Aorta (tissue), 5 donors: ENCODE measurements around the gene ARHGEF10L. TPM values are rescaled to one million over a fixed set of nuclear protein-coding genes. Genes with fewer than 3 reads are reported as not detected.

Experiments
- ATAC-seq: fragments of 200-7000 bp; cut with Tn5 transposase; one replicate; pipeline ENCODE4 v1.9.1; 2022; ENCODE audit warnings: moderate library complexity; ENCODE audit not compliant: low FRiP score
- DNase-seq, 2 donors: peaks; one replicate each; pipeline ENCODE4 v3.0.0-alpha.2; 2020
- H3K27ac ChIP-seq, 2 donors: one replicate each; pipeline ENCODE4 v1.5.1; 2013; ENCODE audit warnings: low read length in 2 of 2, mild to moderate bottlenecking in 2 of 2, moderate library complexity in 2 of 2, control low read depth in 1 of 2, inconsistent platforms in 1 of 2, low read depth in 1 of 2
- H3K27me3 ChIP-seq, 2 donors: one replicate each; pipeline ENCODE4 v1.6.1; 2013; ENCODE audit warnings: control low read depth in 1 of 2, low read length in 1 of 2, mild to moderate bottlenecking in 1 of 2, moderate library complexity in 1 of 2; ENCODE audit not compliant: insufficient read depth in 2 of 2, control insufficient read depth in 1 of 2
- H3K36me3 ChIP-seq, 2 donors: one replicate each; pipeline ENCODE4 v1.6.1; 2013; ENCODE audit warnings: control low read depth in 1 of 2, low read length in 1 of 2, mild to moderate bottlenecking in 1 of 2; ENCODE audit not compliant: insufficient read depth in 2 of 2, control insufficient read depth in 1 of 2
- H3K4me1 ChIP-seq, 2 donors: one replicate each; pipeline ENCODE4 v1.6.1; 2013; ENCODE audit warnings: low read length in 2 of 2, control low read depth in 1 of 2, mild to moderate bottlenecking in 1 of 2, moderate library complexity in 1 of 2; ENCODE audit not compliant: insufficient read depth in 2 of 2, control insufficient read depth in 1 of 2
- H3K4me3 ChIP-seq, 2 donors: one replicate each; pipeline ENCODE4 v1.5.1; 2013; ENCODE audit warnings: low read length in 2 of 2, control low read depth in 1 of 2, mild to moderate bottlenecking in 1 of 2
- H3K9me3 ChIP-seq: one replicate; pipeline ENCODE4 v1.6.1; 2013; ENCODE audit warnings: mild to moderate bottlenecking, low read length; ENCODE audit not compliant: control insufficient read depth
- WGBS, 2 donors: extraction: QIAGEN DNeasy Blood & Tissue Kit; methylation state at CpG; one replicate each; pipeline ENCODE4 v1.1.7; 2013; 5-methylcytosine and 5-hydroxymethylcytosine counted together
- intact Hi-C, 2 donors: fragments of 100-400 bp; cut with DNase I; formaldehyde crosslinking; loops; one replicate each; pipeline versions ENCODE4 v1.14.2 to v1.15.0; 2022
- polyA plus RNA-seq, 2 donors: library from polyadenylated mRNA; stranded (reverse); fragments of 200-250 nt; gene quantifications; one replicate each; pipeline ENCODE4 v1.2.3, GENCODE V29; 2013
- total RNA-seq, 2 donors: library from RNA; stranded (reverse); fragmentation: NEBNext Ultra II Directional; extraction: Animal tissue kit (Norgen Biotek cat#: 25700); gene quantifications; one replicate each; pipeline ENCODE4 v1.2.1, GENCODE V29; 2021
- donor health status: healthy with polysubstance abuse.
- donor health status: Bipolar disorder and iron deficiency.
- donor health status: DM: no; HTN: no; CAD: no.
- donor health status: DM: no; HTN: no; CAD: no.
- donor health status: DM: yes; HTN: yes; CAD: no.

ARHGEF10L gene
- total and polyA plus RNA-seq, 4 donors = 24.0 to 190 (median 133) TPM

DNA sequence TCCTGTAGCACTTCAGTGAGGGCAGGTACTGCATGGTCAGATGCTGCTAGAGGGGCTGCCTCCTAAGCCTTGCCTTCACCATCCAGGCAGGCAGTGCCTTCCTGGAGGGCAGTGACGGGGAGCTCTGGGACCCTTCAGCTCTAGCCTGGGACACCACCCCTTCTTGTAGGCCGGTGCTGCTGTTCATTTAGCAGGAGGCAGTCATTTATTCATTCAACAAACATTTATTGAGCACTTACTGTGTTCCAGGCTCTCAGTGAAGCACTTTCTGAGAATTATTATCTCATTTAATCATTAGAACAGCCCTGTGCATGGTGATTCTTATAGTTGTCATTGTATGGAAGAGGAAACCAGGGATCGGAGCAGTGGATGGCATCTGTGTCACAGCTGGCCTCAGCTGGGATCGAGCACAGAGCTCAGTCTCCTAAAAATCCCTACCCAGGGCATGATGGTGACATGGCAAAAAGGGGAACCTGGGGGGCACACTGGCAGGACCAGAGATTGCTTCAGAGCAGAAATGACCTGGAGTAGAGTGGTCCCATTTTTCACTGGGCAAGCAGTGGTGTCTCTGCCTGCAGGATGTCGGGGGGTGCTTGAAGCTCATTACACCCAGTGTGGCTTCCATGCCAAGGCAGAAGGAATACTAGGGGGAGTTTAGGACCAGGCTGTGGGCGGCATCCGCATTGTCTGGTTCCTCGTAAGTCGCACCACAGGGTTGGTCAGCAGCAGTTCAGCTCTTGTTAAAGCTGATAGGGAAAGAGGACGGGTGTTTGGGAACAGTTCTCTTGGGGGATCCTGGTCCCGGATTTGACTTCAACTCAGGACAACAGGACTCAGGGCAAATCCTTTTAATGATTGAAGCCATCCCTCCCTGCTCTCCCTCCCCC, 28.8 kb downstream of the ARHGEF10L start:
- intact Hi-C loops = no loop called here
- no peaks in the 10 kb centered on the region for H3K9me3 ChIP-seq
- ATAC-seq (no peak), DNase-seq (peak in 1 of 2 donors; percentile 56)
- H3K36me3 ChIP-seq = no peaks in the 10 kb centered on the region
- peak overlapping the region; percentile 97 to 99 for H3K27ac ChIP-seq
- no peaks in the 10 kb centered on the region for H3K27me3 ChIP-seq
- WGBS, 2 donors = 47 to 55% methylated on average over 11 of the region's 11 CpGs
- no peak overlapping the region for H3K4me3 ChIP-seq
- peaks cover 0 to 5% of the 10 kb centered on the region in 2 donors for H3K4me1 ChIP-seq

DNA sequence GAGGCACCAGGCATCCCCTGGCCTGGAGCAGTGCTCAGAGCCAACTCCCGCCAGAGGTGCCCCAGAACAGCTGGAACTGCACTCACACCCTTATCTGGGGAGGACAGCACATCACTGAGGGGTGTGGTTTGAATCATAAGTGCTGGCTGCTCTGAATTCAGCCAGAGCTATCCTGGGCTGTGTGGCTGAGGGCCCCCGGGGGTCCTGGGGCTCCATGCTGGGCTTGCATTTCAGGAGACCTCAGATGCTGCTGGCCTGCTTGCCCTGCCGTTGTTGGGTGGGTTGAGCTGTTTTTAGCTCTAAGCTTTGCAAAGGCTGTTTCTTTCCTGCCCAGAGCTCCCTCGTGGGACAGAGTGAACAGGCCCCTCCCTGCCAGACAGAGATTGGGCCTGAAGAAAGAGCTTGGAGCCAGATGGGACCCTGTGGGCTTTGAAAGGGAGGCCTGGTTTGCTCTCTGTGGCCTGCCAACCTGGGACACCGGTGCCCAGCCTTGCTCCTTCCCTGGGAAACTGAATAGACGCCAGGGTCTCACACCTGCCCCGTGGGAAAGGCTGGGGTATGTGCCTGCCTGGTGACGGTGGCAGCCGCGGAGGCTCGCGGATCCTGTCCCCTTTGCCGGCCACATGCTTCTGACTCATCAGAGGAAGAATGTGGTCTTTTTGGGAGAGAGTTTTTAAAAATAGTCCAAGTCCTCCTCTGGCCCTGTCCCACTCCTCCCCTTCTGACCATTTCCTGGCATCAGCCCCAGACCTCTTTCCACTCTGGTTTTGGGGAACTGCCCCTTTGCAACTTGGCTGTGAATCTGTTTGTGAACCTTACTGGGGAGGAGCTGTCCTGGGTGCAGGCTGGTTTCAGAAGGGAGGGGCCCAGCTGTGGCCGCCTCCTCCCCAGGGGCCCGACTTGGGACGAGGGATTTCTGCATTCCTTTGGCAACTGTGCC, 30.0 kb downstream of the ARHGEF10L start:
- DNase-seq (peak; percentile 92 to 96), ATAC-seq (peak; percentile 86)
- Histone ChIP-seq H3K36me3 (no peaks in the 10 kb centered on the region), H3K4me3 (no peak overlapping the region), H3K27ac (peak overlapping the region; percentile 97 to 99), H3K27me3 (no peaks in the 10 kb centered on the region), H3K4me1 (peaks cover 2 to 5% of the 10 kb centered on the region in 2 donors), H3K9me3 (no peaks in the 10 kb centered on the region)
- intact Hi-C loops = loop anchor here in 1 of 2 donors (1.0 to 5.0 kb wide), 2 partner anchors 32 to 49 kb away; partner anchors contain the start of gene ARHGEF10L
- 1 to 3% methylated on average over 16 of the region's 16 CpGs for whole genome bisulfite sequencing, 2 donors

DNA sequence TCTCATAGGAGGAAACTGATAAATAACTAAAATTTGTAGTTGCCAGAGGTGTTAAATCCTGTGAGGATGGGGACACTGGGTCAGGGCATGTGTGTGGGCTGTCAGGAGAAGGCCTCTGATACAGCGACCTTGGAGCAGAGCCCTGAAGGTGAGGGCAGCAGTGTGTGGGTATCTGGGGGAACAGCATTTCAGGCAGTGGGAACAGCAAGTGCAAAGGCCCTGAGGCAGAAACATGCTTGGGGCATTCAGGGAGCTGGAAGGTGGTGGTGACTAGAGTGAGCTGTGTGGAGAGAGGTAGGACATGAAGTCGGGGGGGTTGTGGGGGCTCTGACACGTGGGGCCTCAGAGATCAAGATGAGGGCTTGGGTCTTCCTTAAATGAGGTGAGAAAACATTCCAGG, 30.7 kb downstream of the ARHGEF10L start:
- no peak for DNase-seq
- H3K4me3 ChIP-seq = no peak overlapping the region
- peak overlapping the region; percentile 58 to 82 for H3K27ac ChIP-seq
- intact Hi-C loops = loop anchor here in 1 of 2 donors (5.0 kb wide), 1 partner anchor 33 kb away; the partner anchor contains the start of gene ARHGEF10L
- no peak for ATAC-seq
- no peaks in the 10 kb centered on the region for H3K36me3 ChIP-seq
- peaks cover 5 to 6% of the 10 kb centered on the region in 2 donors for H3K4me1 ChIP-seq
- WGBS, 2 donors = 84 to 86% methylated on average over 3 of the region's 3 CpGs
- H3K27me3 ChIP-seq = no peaks in the 10 kb centered on the region
- H3K9me3 ChIP-seq = no peaks in the 10 kb centered on the region

DNA sequence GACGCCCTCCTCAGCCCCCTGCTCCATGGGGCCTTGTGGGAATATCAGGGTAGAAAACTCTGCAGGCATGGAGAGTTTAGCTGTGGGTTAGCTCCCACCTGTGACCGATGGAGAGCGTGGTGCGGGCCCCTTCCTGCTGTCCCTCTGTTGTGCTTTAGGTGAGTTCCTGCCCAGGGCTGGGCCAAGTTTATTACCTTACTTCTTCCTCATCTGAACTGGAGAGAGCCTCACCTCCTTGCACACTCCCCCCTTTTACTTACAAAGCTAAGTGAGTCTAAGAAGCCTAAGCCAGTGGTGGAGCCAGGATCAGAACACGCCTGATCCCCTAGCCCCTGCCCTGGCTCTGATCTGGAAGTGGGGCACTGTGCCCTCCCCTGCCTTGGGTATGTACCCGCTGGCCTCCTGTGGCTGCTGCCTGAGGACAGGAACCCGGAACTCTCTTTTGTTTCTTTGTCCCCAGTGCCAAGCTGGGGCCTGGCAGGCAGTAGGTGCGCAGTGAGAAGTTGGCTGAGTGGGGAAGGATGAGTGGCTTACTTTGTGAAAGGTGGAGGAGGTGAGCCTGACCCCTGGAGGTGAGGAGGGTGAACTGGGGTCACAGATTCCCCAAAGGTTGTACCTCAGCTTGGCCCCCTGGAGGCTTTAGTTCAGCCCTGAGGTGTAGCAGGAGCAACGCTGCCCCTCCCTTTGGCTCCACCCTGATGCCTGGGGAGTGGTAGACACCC, 32.9 kb downstream of the ARHGEF10L start:
- 56 to 66% methylated on average over 9 of the region's 9 CpGs for WGBS, 2 donors
- Histone ChIP-seq H3K4me1 (peaks cover 5 to 9% of the 10 kb centered on the region in 2 donors), H3K4me3 (no peak overlapping the region), H3K36me3 (no peaks in the 10 kb centered on the region), H3K27ac (peak overlapping the region; percentile 48 to 66), H3K27me3 (no peaks in the 10 kb centered on the region), H3K9me3 (no peaks in the 10 kb centered on the region)
- DNase-seq = no peak
- no peak for ATAC-seq
- intact Hi-C loops = loop anchor here in 1 of 2 donors (5.0 kb wide), 1 partner anchor 35 kb away; the partner anchor contains the start of gene ARHGEF10L

DNA sequence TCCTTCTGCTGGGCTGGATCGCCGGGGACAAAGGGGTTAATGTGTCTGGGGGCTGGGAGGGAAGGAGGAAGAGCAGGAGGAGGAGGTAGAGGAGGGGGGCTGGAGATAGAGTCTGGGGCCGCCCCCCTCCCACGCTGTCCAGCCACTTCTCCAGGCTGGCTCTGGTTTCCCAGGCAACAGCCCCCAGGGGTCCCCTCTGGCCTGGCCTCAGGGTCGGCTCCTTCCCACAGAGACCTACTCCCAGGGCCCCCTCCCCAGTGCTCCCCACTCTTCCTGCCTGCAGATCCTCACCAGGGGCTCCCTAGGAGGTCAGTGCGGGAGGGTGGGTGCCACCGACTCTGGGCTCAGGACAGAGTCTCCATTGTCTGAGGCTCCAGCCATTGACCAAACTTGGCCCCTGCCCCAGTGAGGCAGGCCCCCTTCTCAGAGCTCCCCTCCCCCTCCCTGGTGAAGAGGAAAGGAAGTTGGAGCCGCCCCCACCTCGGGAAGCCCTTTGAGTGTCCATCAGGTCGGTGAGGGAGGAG, 34.1 kb downstream of the ARHGEF10L start:
- WGBS, 2 donors = 9 to 11% methylated on average over 5 to 10 of the region's 10 CpGs
- DNase-seq (no peak), ATAC-seq (no peak)
- intact Hi-C loops = loop anchor here in 1 of 2 donors (5.0 kb wide), 1 partner anchor 36 kb away; the partner anchor contains the start of gene ARHGEF10L
- Histone ChIP-seq H3K4me3 (no peak overlapping the region), H3K4me1 (peaks cover 3 to 9% of the 10 kb centered on the region in 2 donors), H3K27me3 (no peaks in the 10 kb centered on the region), H3K27ac (peak overlapping the region; percentile 66 to 74), H3K9me3 (no peaks in the 10 kb centered on the region), H3K36me3 (no peaks in the 10 kb centered on the region)

DNA sequence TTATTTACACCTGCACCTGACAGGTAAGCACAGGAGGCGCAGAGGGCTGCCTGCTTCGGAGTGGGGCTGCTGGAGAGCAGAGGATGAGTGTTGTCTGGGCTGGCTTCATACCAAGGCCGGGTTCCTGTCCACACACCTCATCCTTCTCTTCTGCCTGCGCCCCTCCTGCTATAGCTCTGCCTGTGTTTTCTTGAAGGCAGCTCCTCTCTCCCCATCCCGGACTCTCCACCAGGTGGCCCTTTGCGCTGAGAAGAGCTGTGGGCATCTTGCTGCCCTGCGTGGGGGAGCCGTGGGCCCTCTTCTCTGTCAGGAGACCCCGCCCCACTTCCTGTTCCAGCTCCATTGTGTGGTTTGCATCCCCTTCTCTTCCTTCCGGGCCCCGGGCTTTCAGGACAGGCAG, 35.0 kb downstream of the ARHGEF10L start:
- ATAC-seq (no peak), DNase-seq (no peak)
- H3K9me3 ChIP-seq = no peaks in the 10 kb centered on the region
- no peaks in the 10 kb centered on the region for H3K36me3 ChIP-seq
- intact Hi-C loops = loop anchor here in 1 of 2 donors (5.0 kb wide), 1 partner anchor 37 kb away; the partner anchor contains the start of gene ARHGEF10L
- H3K27me3 ChIP-seq = no peaks in the 10 kb centered on the region
- H3K4me1 ChIP-seq = peaks cover 0 to 9% of the 10 kb centered on the region in 2 donors
- H3K27ac ChIP-seq = peak overlapping the region in 1 of 2 donors; percentile 66
- 29 to 32% methylated on average over 11 of the region's 11 CpGs for WGBS, 2 donors
- no peak overlapping the region for H3K4me3 ChIP-seq

DNA sequence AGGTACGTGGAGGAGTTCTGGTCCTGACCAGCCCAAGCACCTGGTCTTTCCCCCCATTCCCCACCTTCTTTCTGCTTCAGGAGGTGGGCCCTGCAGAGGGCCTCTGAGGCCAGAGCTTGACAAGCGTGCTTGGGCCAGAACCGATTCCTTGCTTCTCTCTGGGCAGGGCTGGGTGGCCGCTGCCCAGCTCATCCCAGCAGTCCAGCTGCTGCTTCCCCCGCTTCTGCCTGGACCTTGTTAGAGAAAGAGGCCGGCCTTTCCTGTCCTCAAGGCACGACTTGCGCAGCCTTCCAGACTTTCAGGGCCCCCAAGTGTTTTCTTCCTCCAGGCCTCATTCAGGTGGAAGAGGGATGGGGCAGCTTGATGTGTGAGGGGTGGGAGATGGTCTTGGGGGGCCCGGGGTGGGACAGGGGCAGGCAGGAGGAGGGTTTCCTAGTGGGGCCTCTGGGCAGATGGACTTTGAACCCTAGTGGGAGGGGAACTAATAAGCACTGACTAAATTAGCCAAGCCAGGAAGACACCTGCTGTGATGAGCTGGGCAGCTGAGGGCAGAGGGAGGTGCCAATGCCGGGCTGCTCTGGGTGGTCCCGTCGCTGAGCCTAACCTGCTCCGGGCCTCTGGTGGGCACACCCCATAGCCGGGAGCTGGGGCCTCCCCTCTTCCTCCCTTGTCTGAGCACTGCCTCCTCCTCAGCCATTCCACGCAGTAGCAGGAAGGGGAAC, 36.5 kb downstream of the ARHGEF10L start:
- no peak overlapping the region for H3K4me3 ChIP-seq
- H3K9me3 ChIP-seq = no peaks in the 10 kb centered on the region
- ATAC-seq (no peak), DNase-seq (no peak)
- H3K27ac ChIP-seq = peak overlapping the region; percentile 66 to 76
- WGBS, 2 donors = 32 to 42% methylated on average over 15 of the region's 15 CpGs
- no peaks in the 10 kb centered on the region for H3K27me3 ChIP-seq
- H3K36me3 ChIP-seq = no peaks in the 10 kb centered on the region
- intact Hi-C loops = loop anchor here in 1 of 2 donors (5.0 kb wide), 1 partner anchor 34 kb away; no protein-coding TSS in a partner anchor
- peaks cover 0 to 9% of the 10 kb centered on the region in 2 donors for H3K4me1 ChIP-seq
